H1 (cell line): Measurements from ENCODE around the gene SAMD15. TPM values are rescaled to one million over a fixed set of nuclear protein-coding genes. Genes with fewer than 3 reads are reported as not detected.

Source experiments
- CTCF ChIA-PET: fragments of 300-600 bp; sonication (Branson Sonifier 250); formaldehyde crosslinking; loops from one replicate; lab custom pipeline; 2021; ENCODE audit not compliant: partially characterized antibody; lab: Charles Lee
- POLR2A ChIA-PET: fragments of 300-600 bp; sonication (Branson Sonifier 250); formaldehyde crosslinking; loops from one replicate; lab custom pipeline; 2021; ENCODE audit warnings: inconsistent platforms; ENCODE audit not compliant: partially characterized antibody; lab: Charles Lee
- DNase-seq, 2 experiments: peaks; one replicate each; pipeline versions ENCODE4 v3.0.0 to v3.0.0-alpha.2; 2010 to 2022; ENCODE audit warnings: low spot score in 2 of 2, low read depth in 1 of 2, mixed read lengths in 1 of 2
- FAIRE-seq: peaks from 2 replicates; lab custom pipeline; 2011; peaks lifted over from hg19 to GRCh38; lab: Jason Lieb, UNC
- H2AFZ ChIP-seq: 2 replicates; pipeline ENCODE4 v1.8.1; 2012; ENCODE audit warnings: low read length, inconsistent platforms
- H2AK5ac ChIP-seq: 2 replicates; pipeline ENCODE4 v1.6.1; 2013; ENCODE audit warnings: low read depth, low read length
- H2BK120ac ChIP-seq: replicated peaks from 2 replicates; pipeline ENCODE3; 2013; ENCODE audit warnings: low read depth, low read length, inconsistent platforms
- H2BK12ac ChIP-seq: 2 replicates; pipeline ENCODE4 v1.6.1; 2013; ENCODE audit warnings: low read depth, low read length
- H2BK15ac ChIP-seq: 2 replicates; pipeline ENCODE4 v1.6.1; 2013; ENCODE audit warnings: low read length
- H2BK20ac ChIP-seq: 2 replicates; pipeline ENCODE4 v1.6.1; 2013; ENCODE audit warnings: low read length
- H2BK5ac ChIP-seq: 2 replicates; pipeline ENCODE4 v1.6.1; 2013; ENCODE audit warnings: low read depth, low read length
- H3K14ac ChIP-seq: 2 replicates; pipeline ENCODE4 v1.6.1; 2013; ENCODE audit warnings: inconsistent platforms; ENCODE audit not compliant: insufficient read length
- H3K18ac ChIP-seq: 2 replicates; pipeline ENCODE4 v1.6.1; 2013; ENCODE audit warnings: low read length; ENCODE audit errors: extremely low read depth
- H3K23ac ChIP-seq: 2 replicates; pipeline ENCODE4 v1.6.1; 2013; ENCODE audit warnings: inconsistent platforms; ENCODE audit not compliant: insufficient read length
- H3K23me2 ChIP-seq: 2 replicates; pipeline ENCODE4 v1.6.1; 2013; ENCODE audit warnings: low read depth, low read length
- H3K27ac ChIP-seq: 2 replicates; pipeline ENCODE4 v1.6.1; 2011; ENCODE audit warnings: low read depth, low read length, inconsistent platforms
- H3K27me3 ChIP-seq, 4 experiments: replicated peaks in 1 of 4; 1 replicate in 1 of 4; 2 replicates in 3 of 4; pipeline versions ENCODE4 v1.6.1 to v1.8.1; 2011 to 2013; ENCODE audit warnings: low read length in 3 of 4, mild to moderate bottlenecking in 3 of 4, inconsistent platforms in 2 of 4, mixed read lengths in 2 of 4, moderate library complexity in 1 of 4; ENCODE audit not compliant: control insufficient read depth in 3 of 4, insufficient read depth in 3 of 4; ENCODE audit errors: extremely low read depth in 1 of 4
- H3K36me3 ChIP-seq, 4 experiments: 2 replicates each; pipeline versions ENCODE4 v1.6.1 to v1.8.1; 2011 to 2013; ENCODE audit warnings: mild to moderate bottlenecking in 4 of 4, low read length in 3 of 4, moderate library complexity in 2 of 4, control low read depth in 1 of 4, inconsistent platforms in 1 of 4; ENCODE audit not compliant: insufficient read depth in 4 of 4, control insufficient read depth in 2 of 4
- H3K4ac ChIP-seq: replicated peaks from 2 replicates; pipeline ENCODE3; 2013; ENCODE audit warnings: low read length, low read depth, mixed read lengths, inconsistent platforms; ENCODE audit not compliant: insufficient read length
- H3K4me1 ChIP-seq, 4 experiments: replicated peaks in 1 of 4; 1 replicate in 1 of 4; 2 replicates in 3 of 4; pipeline versions ENCODE4 v1.6.1 to v1.8.1; 2011 to 2013; ENCODE audit warnings: low read length in 3 of 4, inconsistent platforms in 2 of 4, mixed read lengths in 1 of 4; ENCODE audit not compliant: insufficient read depth in 4 of 4, control insufficient read depth in 3 of 4
- H3K4me2 ChIP-seq, 2 experiments: 2 replicates each; pipeline versions ENCODE4 v1.6.1 to v1.8.1; 2011 to 2013; ENCODE audit warnings: low read depth in 2 of 2, low read length in 2 of 2, control low read depth in 1 of 2, inconsistent platforms in 1 of 2, mild to moderate bottlenecking in 1 of 2; ENCODE audit not compliant: insufficient read depth in 1 of 2
- H3K4me3 ChIP-seq, 4 experiments: fragments of 200-600, 300-600 bp in 1 of 4; sonication (generic), shearing (Covaris generic), sonication (Bioruptor Twin) in 1 of 4; 2 replicates each; pipeline versions ENCODE4 v1.5.1 to v1.8.1; 2011 to 2016; ENCODE audit warnings: low read length in 4 of 4, low read depth in 3 of 4, control low read depth in 2 of 4, inconsistent platforms in 2 of 4, mild to moderate bottlenecking in 2 of 4, mixed read lengths in 1 of 4, moderate library complexity in 1 of 4; ENCODE audit not compliant: insufficient read depth in 2 of 4; ENCODE audit errors: extremely low read depth in 1 of 4
- H3K56ac ChIP-seq: replicated peaks from 2 replicates; pipeline ENCODE3; 2013; ENCODE audit warnings: low read depth, mild to moderate bottlenecking, mixed read lengths, low read length, inconsistent platforms; ENCODE audit not compliant: insufficient read length
- H3K79me1 ChIP-seq: 2 replicates; pipeline ENCODE4 v1.6.1; 2013; ENCODE audit warnings: low read depth, low read length, control low read depth
- H3K79me2 ChIP-seq, 2 experiments: 2 replicates each; pipeline versions ENCODE4 v1.6.1 to v1.8.1; 2012 to 2013; ENCODE audit warnings: low read length in 2 of 2, mild to moderate bottlenecking in 2 of 2, inconsistent platforms in 1 of 2; ENCODE audit not compliant: insufficient read depth in 2 of 2, control insufficient read depth in 1 of 2
- H3K9ac ChIP-seq, 4 experiments: replicated peaks in 1 of 4; 1 replicate in 1 of 4; 2 replicates in 3 of 4; pipeline versions ENCODE4 v1.6.1 to v1.8.1; 2011 to 2013; ENCODE audit warnings: low read depth in 3 of 4, low read length in 3 of 4, control low read depth in 2 of 4, mild to moderate bottlenecking in 2 of 4, moderate library complexity in 2 of 4, inconsistent platforms in 1 of 4; ENCODE audit errors: extremely low read depth in 1 of 4
- H3K9me3 ChIP-seq, 2 experiments: 2 replicates each; pipeline versions ENCODE4 v1.6.1 to v1.8.1; 2012 to 2013; ENCODE audit warnings: mild to moderate bottlenecking in 2 of 2, moderate library complexity in 2 of 2, control low read depth in 1 of 2, inconsistent platforms in 1 of 2, low read depth in 1 of 2, low read length in 1 of 2, mixed read lengths in 1 of 2; ENCODE audit not compliant: insufficient read depth in 2 of 2
- H4K20me1 ChIP-seq, 2 experiments: replicated peaks in 1 of 2; 2 replicates each; pipeline versions ENCODE3 to v1.8.1; 2011 to 2013; ENCODE audit warnings: inconsistent platforms in 2 of 2, low read length in 2 of 2, mild to moderate bottlenecking in 1 of 2; ENCODE audit not compliant: insufficient read depth in 2 of 2, control insufficient read depth in 1 of 2
- H4K5ac ChIP-seq: 2 replicates; pipeline ENCODE4 v1.6.1; 2013; ENCODE audit warnings: low read length, low read depth, mixed read lengths, inconsistent platforms; ENCODE audit not compliant: insufficient read length
- H4K8ac ChIP-seq: 2 replicates; pipeline ENCODE4 v1.8.0; 2013; ENCODE audit warnings: mild to moderate bottlenecking, moderate library complexity, low read length, inconsistent platforms; ENCODE audit not compliant: insufficient read depth; ENCODE audit errors: extremely low read depth
- H4K91ac ChIP-seq: replicated peaks from 2 replicates; pipeline ENCODE3; 2013; ENCODE audit warnings: low read length, mixed read lengths, inconsistent platforms; ENCODE audit not compliant: insufficient read length
- RBBP5 ChIP-seq: IDR thresholded peaks from 2 replicates; pipeline ENCODE4 v1.7.1; 2012; ENCODE audit warnings: low read depth, mild to moderate bottlenecking, inconsistent platforms, low read length, moderate library complexity, borderline replicate concordance
- RFX5 ChIP-seq: IDR thresholded peaks from 2 replicates; pipeline ENCODE4 v1.6.1; 2011; ENCODE audit warnings: low read depth, low read length, improper control_type of control experiment, borderline replicate concordance
- SUZ12 ChIP-seq: fragments of 200-600 bp; sonication (generic); IDR thresholded peaks from 2 replicates; pipeline ENCODE4 v1.6.1; 2012; ENCODE audit warnings: mild to moderate bottlenecking, inconsistent platforms, low read length, moderate library complexity, mixed read lengths
- WGBS, 2 experiments: shearing (Covaris generic) in 1 of 2; methylation state at CpG; one replicate each; pipeline versions ENCODE4 v1.1.6 to v1.1.7; 2013 to 2015; ENCODE audit warnings: low lambda C conversion rate in 2 of 2, mixed read lengths in 2 of 2, inconsistent platforms in 1 of 2, low coverage in 1 of 2, missing lambda C conversion rate in 1 of 2; ENCODE audit not compliant: insufficient replicate concordance in 2 of 2, insufficient coverage in 1 of 2, insufficient read length in 1 of 2; ENCODE audit errors: extremely low coverage in 1 of 2, missing lambda C conversion rate in 1 of 2; 5-methylcytosine and 5-hydroxymethylcytosine counted together
- polyA plus RNA-seq, 7 experiments: library from polyadenylated mRNA; depleted of rRNA in 3 of 7; stranded (reverse) in 5 of 7; unstranded in 2 of 7; fragments of >200 nt in 5 of 7; fragments of 200-250 nt in 2 of 7; gene quantifications; 1 replicate in 5 of 7; 2 replicates in 1 of 7; 4 replicates in 1 of 7; pipeline versions ENCODE4 v1.2.1 to v1.2.3, GENCODE V29; 2011 to 2013; ENCODE audit warnings: missing spikeins in 2 of 7, mixed read lengths in 2 of 7
- total RNA-seq: library from RNA; stranded (reverse); fragmentation: NEBNext Ultra II Directional; extraction: Animal tissue kit (Norgen Biotek cat#: 25700); gene quantifications from 2 replicates; pipeline ENCODE4 v1.2.1, GENCODE V29; 2021
- TF ChIP-seq, protein P1 (sequence below), 3 experiments: IDR thresholded peaks; 1 replicate in 2 of 3; 2 replicates in 1 of 3; pipeline versions ENCODE4 v1.5.1 to v1.6.1; 2011; ENCODE audit warnings: low read length in 3 of 3, mild to moderate bottlenecking in 3 of 3, inconsistent platforms in 2 of 3, low read depth in 1 of 3, moderate library complexity in 1 of 3; ENCODE audit not compliant: insufficient read depth in 1 of 3; ENCODE audit errors: control extremely low read depth in 1 of 3

SAMD15 gene
- total and polyA plus RNA-seq, 2 of the 8 experiments (the other 6 are each of a cell fraction or from before 2014, with no cell fraction given), result 0.17 to 1.0 TPM

DNA sequence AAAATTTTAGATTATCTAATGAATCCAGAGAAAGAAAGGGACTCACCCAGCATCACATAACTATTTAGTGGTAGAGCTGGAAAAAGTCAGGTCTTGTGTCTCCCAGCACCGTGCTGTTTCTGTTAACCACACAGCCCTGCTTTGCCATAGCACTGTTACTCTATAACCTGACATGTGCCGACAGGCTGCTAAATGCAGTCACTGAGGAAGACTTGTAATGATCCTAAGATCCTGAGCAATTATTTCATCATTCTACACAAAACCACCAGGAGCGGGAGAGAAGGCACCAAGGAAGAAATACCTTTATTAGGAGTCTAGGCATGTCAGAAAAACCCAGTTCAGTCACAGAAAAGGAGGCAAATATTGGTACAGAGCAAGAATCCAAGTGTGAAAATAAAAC, 49.2 kb downstream of the SAMD15 start:
- no peak overlapping the region for H2AFZ ChIP-seq
- no peak overlapping the region for H3K23ac ChIP-seq
- no peak overlapping the region for H3K14ac ChIP-seq
- no peak overlapping the region for H2BK12ac ChIP-seq
- H3K27ac ChIP-seq, result no peak overlapping the region
- H3K27me3 ChIP-seq, result no peaks in the 10 kb centered on the region
- no peak overlapping the region for H4K8ac ChIP-seq
- H3K4ac ChIP-seq, result no peak overlapping the region
- H3K9ac ChIP-seq, result no peak overlapping the region
- FAIRE-seq, result no peak
- H2BK15ac ChIP-seq, result no peak overlapping the region
- peaks cover 10 to 32% (median 25%) of the 10 kb centered on the region in 4 experiments for H3K36me3 ChIP-seq
- no peak overlapping the region for H3K56ac ChIP-seq
- H3K79me2 ChIP-seq, result no peaks in the 10 kb centered on the region
- H3K79me1 ChIP-seq, result no peaks in the 10 kb centered on the region
- no peak overlapping the region for H4K91ac ChIP-seq
- H3K23me2 ChIP-seq, result no peaks in the 10 kb centered on the region
- H3K4me1 ChIP-seq, result peaks cover 2 to 8% (median 4%) of the 10 kb centered on the region in 4 experiments; a peak in 4 of 7 replicates
- no peak overlapping the region for H4K5ac ChIP-seq
- no peak overlapping the region for H2AK5ac ChIP-seq
- no peak overlapping the region for H3K4me2 ChIP-seq
- H3K18ac ChIP-seq, result no peak overlapping the region
- no peak overlapping the region for H3K4me3 ChIP-seq
- DNase-seq, result no peak
- ChIA-PET CTCF (interaction anchor here (0.9 to 2.2 kb wide), 5 partner anchors 28 to 181 kb away, joined by 3 to 9 read pairs (median 5); no protein-coding TSS in a partner anchor), POLR2A (no interaction called here)
- H2BK5ac ChIP-seq, result no peak overlapping the region
- no peaks in the 10 kb centered on the region for H3K9me3 ChIP-seq
- 95% methylated on average over 3 of the region's 3 CpGs; no CpG with 5 or more reads in 1 of the 2 experiments for WGBS, 2 experiments
- H2BK120ac ChIP-seq, result no peak overlapping the region
- no peaks in the 10 kb centered on the region for H4K20me1 ChIP-seq
- no peak overlapping the region for H2BK20ac ChIP-seq
- TF ChIP-seq, protein P1, sequence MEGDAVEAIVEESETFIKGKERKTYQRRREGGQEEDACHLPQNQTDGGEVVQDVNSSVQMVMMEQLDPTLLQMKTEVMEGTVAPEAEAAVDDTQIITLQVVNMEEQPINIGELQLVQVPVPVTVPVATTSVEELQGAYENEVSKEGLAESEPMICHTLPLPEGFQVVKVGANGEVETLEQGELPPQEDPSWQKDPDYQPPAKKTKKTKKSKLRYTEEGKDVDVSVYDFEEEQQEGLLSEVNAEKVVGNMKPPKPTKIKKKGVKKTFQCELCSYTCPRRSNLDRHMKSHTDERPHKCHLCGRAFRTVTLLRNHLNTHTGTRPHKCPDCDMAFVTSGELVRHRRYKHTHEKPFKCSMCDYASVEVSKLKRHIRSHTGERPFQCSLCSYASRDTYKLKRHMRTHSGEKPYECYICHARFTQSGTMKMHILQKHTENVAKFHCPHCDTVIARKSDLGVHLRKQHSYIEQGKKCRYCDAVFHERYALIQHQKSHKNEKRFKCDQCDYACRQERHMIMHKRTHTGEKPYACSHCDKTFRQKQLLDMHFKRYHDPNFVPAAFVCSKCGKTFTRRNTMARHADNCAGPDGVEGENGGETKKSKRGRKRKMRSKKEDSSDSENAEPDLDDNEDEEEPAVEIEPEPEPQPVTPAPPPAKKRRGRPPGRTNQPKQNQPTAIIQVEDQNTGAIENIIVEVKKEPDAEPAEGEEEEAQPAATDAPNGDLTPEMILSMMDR (IDR thresholded peaks at IDR 0.05; ENCODE audit: control extremely low read depth in 1 of 3, insufficient read depth in 1 of 3, low read depth in 1 of 3, low read length in 3 of 3), result no peak
- TF ChIP-seq SUZ12 (no peak), RFX5 (no peak), RBBP5 (no peak)
